ENCODE data around the gene PSME2.

The PSME2 gene

DNA sequence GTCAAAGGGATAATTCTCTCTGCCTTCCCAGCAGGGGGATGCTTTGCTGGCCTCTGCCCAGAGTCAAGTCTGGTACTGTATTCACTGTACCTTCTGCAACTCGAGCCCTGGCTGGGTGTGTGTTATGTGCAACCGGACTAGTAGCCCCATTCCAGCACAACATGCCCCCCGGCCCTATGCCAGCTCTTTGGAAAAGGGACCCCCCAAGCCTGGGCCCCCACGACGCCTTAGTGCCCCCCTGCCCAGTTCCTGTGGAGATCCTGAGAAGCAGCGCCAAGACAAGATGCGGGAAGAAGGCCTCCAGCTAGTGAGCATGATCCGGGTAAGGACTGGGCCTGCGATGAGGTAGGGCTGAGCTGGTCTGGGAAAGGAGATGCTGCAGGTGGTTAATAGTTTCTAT, 4.2 kb upstream of the PSME2 start:
- H3K27ac ChIP-seq: no peak overlapping the region
- TF ChIP-seq, protein P1, sequence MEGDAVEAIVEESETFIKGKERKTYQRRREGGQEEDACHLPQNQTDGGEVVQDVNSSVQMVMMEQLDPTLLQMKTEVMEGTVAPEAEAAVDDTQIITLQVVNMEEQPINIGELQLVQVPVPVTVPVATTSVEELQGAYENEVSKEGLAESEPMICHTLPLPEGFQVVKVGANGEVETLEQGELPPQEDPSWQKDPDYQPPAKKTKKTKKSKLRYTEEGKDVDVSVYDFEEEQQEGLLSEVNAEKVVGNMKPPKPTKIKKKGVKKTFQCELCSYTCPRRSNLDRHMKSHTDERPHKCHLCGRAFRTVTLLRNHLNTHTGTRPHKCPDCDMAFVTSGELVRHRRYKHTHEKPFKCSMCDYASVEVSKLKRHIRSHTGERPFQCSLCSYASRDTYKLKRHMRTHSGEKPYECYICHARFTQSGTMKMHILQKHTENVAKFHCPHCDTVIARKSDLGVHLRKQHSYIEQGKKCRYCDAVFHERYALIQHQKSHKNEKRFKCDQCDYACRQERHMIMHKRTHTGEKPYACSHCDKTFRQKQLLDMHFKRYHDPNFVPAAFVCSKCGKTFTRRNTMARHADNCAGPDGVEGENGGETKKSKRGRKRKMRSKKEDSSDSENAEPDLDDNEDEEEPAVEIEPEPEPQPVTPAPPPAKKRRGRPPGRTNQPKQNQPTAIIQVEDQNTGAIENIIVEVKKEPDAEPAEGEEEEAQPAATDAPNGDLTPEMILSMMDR (IDR thresholded peaks at IDR 0.05): no peak
- no peak for TF ChIP-seq ZFX (IDR thresholded peaks at IDR 0.05; ENCODE audit: borderline replicate concordance)

DNA sequence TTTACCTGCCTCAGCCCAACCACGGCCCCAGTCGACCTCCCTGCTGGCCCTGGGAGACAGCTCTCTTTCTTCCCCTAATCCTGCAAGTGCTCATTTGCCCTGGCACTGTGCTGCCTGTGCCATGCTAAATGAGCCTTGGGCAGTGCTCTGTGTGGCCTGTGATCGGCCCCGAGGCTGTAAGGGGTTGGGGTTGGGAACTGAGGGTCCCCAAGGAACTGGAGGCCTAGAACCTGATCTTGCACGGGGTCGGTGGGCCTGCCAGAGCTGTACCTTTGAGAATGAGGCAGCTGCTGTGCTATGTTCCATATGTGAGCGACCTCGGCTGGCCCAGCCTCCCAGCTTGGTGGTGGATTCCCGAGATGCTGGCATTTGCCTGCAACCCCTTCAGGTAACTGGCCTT, 3.7 kb upstream of the PSME2 start:
- TF ChIP-seq, protein P1 (IDR thresholded peaks at IDR 0.05): no peak
- no peak for TF ChIP-seq ZFX (IDR thresholded peaks at IDR 0.05; ENCODE audit: borderline replicate concordance)
- no peak overlapping the region for H3K27ac ChIP-seq

DNA sequence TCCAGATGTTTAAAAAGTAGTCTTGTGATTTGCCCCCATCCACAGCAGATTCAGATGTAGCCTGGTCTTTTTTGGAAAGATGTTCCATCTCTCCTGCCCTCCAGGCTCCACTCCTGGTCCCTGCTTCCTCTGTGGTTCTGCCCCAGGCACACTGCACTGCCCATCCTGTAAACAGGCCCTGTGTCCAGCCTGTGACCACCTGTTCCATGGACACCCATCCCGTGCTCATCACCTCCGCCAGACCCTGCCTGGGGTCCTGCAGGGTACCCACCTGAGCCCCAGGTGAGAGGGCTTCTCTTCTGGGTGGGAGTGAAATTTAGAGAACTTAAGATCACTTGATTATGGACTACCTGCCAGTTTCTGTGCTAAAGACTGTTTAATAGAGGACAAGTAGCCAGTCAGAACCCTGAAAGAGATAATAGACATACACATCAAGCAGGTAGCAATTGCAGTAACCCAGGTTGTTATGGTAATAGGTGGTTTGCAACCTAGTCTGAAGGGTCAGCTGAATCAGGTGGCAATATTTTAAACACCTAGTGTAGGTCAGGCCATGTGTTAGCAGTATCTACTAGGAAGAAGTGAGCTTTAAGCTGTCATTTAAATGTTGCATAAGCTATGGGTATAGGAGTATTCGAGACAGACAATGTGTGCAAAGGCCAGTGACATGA, 3.0 kb upstream of the PSME2 start:
- TF ChIP-seq, protein P1 (IDR thresholded peaks at IDR 0.05): no peak
- TF ChIP-seq ZFX (IDR thresholded peaks at IDR 0.05; ENCODE audit: borderline replicate concordance): no peak
- H3K27ac ChIP-seq: no peak overlapping the region

DNA sequence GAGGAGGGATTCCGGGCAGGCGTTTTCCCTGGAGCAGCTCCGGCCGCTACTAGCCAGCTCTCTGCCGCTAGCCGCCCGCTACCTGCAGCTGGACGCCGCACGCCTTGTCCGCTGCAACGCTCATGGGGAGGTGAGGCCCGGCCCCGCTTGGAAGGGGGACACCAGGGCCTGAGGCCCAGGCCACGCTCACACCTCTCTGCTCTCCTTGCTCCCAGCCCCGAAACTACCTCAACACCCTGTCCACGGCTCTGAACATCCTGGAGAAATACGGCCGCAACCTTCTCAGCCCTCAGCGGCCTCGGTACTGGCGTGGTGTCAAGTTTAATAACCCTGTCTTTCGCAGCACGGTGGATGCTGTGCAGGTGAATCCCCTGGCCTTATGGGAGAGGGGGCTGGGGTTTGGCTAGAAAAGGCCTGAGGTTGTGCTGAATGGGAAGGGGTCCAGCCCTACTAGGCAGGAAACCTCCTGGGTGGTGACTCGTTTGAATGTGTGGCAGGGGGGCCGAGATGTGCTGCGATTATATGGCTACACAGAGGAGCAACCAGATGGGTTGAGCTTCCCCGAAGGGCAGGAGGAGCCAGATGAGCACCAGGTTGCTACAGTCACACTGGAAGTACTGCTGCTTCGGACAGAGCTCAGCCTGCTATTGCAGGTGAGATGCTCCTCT, 1.5 kb upstream of the PSME2 start:
- TF ChIP-seq, protein P1 (IDR thresholded peaks at IDR 0.05): no peak
- TF ChIP-seq ZFX (IDR thresholded peaks at IDR 0.05; ENCODE audit: borderline replicate concordance): no peak
- H3K27ac ChIP-seq: peak overlapping the region; percentile 93

DNA sequence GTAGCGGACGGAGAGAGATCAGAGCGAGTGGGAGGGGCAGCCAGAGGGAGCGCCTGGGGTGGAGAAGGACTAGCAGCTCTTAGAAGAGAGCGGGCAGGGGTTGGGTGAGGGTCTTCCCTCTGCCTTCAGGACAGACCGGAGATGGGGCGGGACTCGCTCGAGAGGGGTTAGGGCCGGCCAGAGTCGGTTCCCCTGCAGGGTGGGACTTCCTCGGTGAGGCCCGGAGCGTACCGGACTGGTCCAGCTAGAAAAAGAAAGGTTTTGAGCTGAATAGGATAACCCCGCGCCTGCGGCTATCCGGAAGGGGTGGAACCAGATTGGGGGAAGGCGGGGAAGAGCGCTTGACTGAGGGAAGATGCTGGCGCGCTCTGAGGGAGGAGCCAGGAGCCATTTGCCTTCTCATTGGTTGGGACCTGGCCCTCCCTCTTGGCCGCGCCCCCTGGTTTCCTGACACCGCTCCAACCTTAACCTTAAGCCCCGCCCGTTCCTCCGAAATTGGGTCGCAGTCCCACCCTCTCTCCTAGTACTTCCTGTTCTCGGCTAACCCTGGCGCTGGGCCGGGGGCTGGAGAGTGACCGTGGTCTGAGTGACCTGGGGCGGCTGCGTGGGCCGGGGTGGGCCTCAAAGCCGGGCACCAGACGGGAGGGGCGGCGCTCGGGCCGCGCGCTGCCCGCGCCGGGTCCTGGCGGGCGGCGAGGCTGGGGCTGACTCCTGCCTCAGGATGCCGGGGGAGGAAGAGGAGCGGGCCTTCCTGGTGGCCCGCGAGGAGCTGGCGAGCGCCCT, 759 bp upstream of the PSME2 start, which contains the start of gene RNF31:
Gene RNF31, plus strand, starts transcription at position 521 of the 783 bp plus-strand sequence. Its CDS starts 201 bp downstream, at position 722.
- peak within 1 kb of the TSS; percentile 93 for H3K27ac ChIP-seq
- TF ChIP-seq, protein P1 (IDR thresholded peaks at IDR 0.05): no peak
- TF ChIP-seq ZFX (IDR thresholded peaks at IDR 0.05; ENCODE audit: borderline replicate concordance): no peak

DNA sequence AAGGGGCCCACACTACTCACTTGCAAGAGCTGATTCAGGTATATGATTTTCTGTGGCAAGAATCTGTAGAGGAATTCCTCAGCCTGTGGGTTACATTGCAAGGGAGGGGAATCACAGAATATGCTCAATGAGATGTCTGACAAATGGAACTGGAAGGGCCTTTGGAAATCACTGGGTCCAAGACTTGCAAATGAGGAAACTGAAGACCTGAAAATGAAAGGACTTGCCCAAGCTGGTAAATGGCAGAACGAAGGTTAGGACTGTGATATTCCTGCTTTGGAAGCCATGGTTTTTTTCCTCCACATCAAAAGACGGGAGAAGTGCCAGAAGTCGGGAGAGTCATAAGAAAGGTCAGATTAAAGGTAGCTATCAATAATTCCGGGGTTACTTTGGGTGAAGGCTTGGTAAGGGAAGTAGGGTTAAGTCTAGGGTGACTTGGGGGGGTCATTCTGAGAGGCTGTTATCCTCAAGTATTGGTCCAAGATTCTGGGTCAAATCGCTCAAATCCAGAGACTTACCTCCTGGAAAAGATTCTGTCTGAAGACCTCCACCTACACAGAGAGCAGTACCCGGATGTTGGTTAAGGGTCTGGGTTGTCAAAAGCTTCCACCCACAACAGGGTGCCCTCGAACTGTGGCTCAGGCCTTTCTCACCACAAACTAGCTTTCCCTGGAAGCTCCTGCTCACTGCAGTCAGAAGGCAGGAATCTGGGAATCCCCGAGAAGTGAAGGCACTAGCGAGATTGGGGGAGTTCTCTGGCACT, 539 bp downstream of the PSME2 start:
- peak overlapping the region; percentile 93 for H3K27ac ChIP-seq
- no peak for TF ChIP-seq ZFX (IDR thresholded peaks at IDR 0.05; ENCODE audit: borderline replicate concordance)
- TF ChIP-seq, protein P1 (IDR thresholded peaks at IDR 0.05): no peak

All from 22Rv1 (cell line).